GM12873 (cell line): ENCODE measurements around the gene CRYBB3.

ENCODE experiments used
- CTCF ChIP-seq: IDR thresholded peaks from 2 replicates; pipeline ENCODE4 v1.5.1; 2012; ENCODE audit warnings: low read depth, mild to moderate bottlenecking, moderate library complexity, low read length, control low read depth; ENCODE audit not compliant: insufficient read depth; ENCODE audit errors: missing control alignments

The CRYBB3 gene

GRCh38 chr22:25199731-25200520 lies at the start of gene CRYBB3:
Gene CRYBB3, plus strand, starts transcription at chr22:25199858. Its CDS starts 1,539 bp downstream, at chr22:25201397.
- TF ChIP-seq CTCF = no peak

- TF ChIP-seq CTCF = no peak
These were observed 45.5 kb upstream of the CRYBB3 start for GRCh38 chr22:25153961-25154666.

GRCh38 chr22:25154667-25154999 lies 45.0 kb upstream of the CRYBB3 start:
- no peak for TF ChIP-seq CTCF

- TF ChIP-seq CTCF = no peak
These were observed 42.9 kb upstream of the CRYBB3 start for GRCh38 chr22:25156736-25157135.

- TF ChIP-seq CTCF = no peak
These were observed 40.6 kb upstream of the CRYBB3 start for GRCh38 chr22:25159028-25159427.

GRCh38 chr22:25160120-25160996 lies 39.3 kb upstream of the CRYBB3 start:
- TF ChIP-seq CTCF = no peak
